ENCODE measurements around the gene ARID5B.
A peak's percentile ranks its signal among the peaks of the same experiment; 100 is the strongest.

The ARID5B gene

DNA sequence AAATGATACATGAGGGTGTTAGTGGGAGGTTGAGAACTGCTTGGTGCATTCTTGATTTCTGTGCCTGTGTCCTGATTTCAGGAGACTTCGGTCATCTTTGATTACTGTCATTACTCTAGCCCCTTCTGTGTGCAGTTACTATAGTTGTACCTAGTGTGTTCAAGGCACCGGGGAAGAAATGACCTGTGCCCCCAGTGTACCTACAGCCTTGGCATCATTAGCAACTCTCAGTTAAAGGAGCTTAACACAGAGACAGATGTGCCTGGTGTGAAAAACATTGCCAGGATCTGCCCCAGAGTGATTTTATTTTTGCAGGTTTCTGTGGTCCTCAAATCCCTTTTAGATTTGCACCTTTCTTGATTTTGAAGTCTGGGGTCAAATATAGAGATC, 62.2 kb downstream of the ARID5B start:
- H3K4me3 ChIP-seq (replicated peaks in 1 of 2; ENCODE audit: low read depth in 2 of 2, low read length in 2 of 2) = no peak overlapping the region
- TF ChIP-seq, protein P1, sequence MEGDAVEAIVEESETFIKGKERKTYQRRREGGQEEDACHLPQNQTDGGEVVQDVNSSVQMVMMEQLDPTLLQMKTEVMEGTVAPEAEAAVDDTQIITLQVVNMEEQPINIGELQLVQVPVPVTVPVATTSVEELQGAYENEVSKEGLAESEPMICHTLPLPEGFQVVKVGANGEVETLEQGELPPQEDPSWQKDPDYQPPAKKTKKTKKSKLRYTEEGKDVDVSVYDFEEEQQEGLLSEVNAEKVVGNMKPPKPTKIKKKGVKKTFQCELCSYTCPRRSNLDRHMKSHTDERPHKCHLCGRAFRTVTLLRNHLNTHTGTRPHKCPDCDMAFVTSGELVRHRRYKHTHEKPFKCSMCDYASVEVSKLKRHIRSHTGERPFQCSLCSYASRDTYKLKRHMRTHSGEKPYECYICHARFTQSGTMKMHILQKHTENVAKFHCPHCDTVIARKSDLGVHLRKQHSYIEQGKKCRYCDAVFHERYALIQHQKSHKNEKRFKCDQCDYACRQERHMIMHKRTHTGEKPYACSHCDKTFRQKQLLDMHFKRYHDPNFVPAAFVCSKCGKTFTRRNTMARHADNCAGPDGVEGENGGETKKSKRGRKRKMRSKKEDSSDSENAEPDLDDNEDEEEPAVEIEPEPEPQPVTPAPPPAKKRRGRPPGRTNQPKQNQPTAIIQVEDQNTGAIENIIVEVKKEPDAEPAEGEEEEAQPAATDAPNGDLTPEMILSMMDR (IDR thresholded peaks at IDR 0.05; ENCODE audit: low read depth, low read length) = no peak
- DNase-seq (ENCODE audit: low read depth in 2 of 2) = no peak

- no peak for DNase-seq (ENCODE audit: low read depth in 2 of 2)
- TF ChIP-seq, protein P1 (IDR thresholded peaks at IDR 0.05; ENCODE audit: low read depth, low read length) = no peak
- H3K4me3 ChIP-seq (replicated peaks in 1 of 2; ENCODE audit: low read depth in 2 of 2, low read length in 2 of 2) = no peak overlapping the region
Observed at GRCh38 chr10:61964059-61964709, 62.7 kb downstream of the ARID5B start.

DNA sequence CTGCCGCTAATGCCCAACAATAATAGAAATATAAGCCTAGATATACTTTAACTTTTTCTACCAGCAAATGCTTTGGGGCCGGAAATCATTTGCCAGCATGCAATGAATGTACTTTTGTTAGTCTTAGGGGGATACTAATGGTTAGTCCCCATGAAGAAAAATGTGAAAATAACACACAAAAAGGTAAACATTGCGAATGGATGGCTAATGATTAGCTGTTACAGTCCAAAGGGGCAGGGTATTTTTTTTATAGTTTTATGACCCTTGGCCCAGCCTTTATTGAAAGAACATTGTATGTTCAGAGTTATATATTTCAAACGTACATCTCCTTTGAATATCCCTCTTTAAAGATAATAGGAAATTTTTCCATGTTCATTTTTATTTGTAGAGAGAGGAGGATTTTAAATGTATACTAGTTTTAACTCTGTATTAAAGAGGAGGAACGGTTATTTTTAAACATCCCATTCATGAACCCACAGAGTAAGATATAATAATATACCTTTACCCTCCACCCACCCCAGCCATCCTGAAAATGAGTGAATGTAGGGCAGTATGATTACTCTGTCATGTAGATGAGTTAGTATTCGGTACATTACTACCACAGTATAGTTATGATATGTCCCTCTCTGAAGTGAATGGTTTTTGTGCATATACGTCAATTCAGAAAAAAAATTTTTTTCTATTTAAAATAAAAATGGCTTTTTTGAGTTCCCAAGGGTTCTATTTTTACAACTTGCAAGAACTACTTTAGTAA, 63.6 kb downstream of the ARID5B start:
- TF ChIP-seq, protein P1 (IDR thresholded peaks at IDR 0.05; ENCODE audit: low read depth, low read length) = no peak
- no peak overlapping the region for H3K4me3 ChIP-seq (replicated peaks in 1 of 2; ENCODE audit: low read depth in 2 of 2, low read length in 2 of 2)
- DNase-seq (ENCODE audit: low read depth in 2 of 2) = no peak

GRCh38 chr10:61965703-61966395, 64.3 kb downstream of the ARID5B start:
- DNase-seq (ENCODE audit: low read depth in 2 of 2) = no peak
- TF ChIP-seq, protein P1 (IDR thresholded peaks at IDR 0.05; ENCODE audit: low read depth, low read length) = no peak
- H3K4me3 ChIP-seq (replicated peaks in 1 of 2; ENCODE audit: low read depth in 2 of 2, low read length in 2 of 2) = no peak overlapping the region

- TF ChIP-seq, protein P1 (IDR thresholded peaks at IDR 0.05; ENCODE audit: low read depth, low read length) = no peak
- H3K4me3 ChIP-seq (replicated peaks in 1 of 2; ENCODE audit: low read depth in 2 of 2, low read length in 2 of 2) = no peak overlapping the region
- no peak for DNase-seq (ENCODE audit: low read depth in 2 of 2)
Observed at GRCh38 chr10:61967298-61967697, 65.8 kb downstream of the ARID5B start.

- no peak overlapping the region for H3K4me3 ChIP-seq (replicated peaks in 1 of 2; ENCODE audit: low read depth in 2 of 2, low read length in 2 of 2)
- TF ChIP-seq, protein P1 (IDR thresholded peaks at IDR 0.05; ENCODE audit: low read depth, low read length) = no peak
- DNase-seq (ENCODE audit: low read depth in 2 of 2) = peak; percentile 47 to 71
Observed at GRCh38 chr10:61970182-61971002, 68.9 kb downstream of the ARID5B start.
